CD4-positive, alpha-beta T cell treated with Interleukin-2 at 100 ng/mL for 4 hours (primary cell): ENCODE data around the gene PIGP.
"Not testable (repeated sequence)": the region's sequence is repeated elsewhere in the genome, so short reads cannot be mapped to it uniquely, and the experiment has no call there.

Experiments used
- DNase-seq: peaks from one replicate; pipeline ENCODE4 v3.0.0-alpha.2; 2020; ENCODE audit warnings: low spot score

Gene PIGP

GRCh38 chr21:37076087-37076850 is 3.4 kb upstream of the PIGP start:
- no peak for DNase-seq

- DNase-seq = no peak
Measured at GRCh38 chr21:37075214-37075770, 2.4 kb upstream of the PIGP start.

DNA sequence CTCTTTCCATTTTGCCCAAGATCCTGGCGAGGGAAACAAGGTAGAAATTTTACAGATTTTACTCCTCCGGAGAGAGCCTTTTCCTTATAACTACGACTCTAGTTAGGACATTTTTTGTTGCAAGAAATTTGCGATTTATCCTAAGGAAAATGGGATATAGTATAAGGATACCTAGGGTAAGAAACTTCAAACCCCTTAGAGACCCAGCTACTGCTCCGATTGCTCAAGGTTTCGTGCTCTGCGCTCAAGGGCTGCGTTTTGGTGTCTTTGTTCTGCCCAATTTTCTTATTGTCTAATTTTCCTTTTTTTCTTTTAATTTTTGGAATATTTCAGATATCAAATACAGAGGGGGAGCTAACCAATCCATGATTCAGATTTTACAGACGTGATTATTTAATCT is 1.7 kb upstream of the PIGP start:
- DNase-seq = no peak

GRCh38 chr21:37074197-37074510 is 1.3 kb upstream of the PIGP start:
- DNase-seq = no peak

GRCh38 chr21:37073417-37074196 is 736 bp upstream of the PIGP start:
- DNase-seq = peak; percentile 62

DNA sequence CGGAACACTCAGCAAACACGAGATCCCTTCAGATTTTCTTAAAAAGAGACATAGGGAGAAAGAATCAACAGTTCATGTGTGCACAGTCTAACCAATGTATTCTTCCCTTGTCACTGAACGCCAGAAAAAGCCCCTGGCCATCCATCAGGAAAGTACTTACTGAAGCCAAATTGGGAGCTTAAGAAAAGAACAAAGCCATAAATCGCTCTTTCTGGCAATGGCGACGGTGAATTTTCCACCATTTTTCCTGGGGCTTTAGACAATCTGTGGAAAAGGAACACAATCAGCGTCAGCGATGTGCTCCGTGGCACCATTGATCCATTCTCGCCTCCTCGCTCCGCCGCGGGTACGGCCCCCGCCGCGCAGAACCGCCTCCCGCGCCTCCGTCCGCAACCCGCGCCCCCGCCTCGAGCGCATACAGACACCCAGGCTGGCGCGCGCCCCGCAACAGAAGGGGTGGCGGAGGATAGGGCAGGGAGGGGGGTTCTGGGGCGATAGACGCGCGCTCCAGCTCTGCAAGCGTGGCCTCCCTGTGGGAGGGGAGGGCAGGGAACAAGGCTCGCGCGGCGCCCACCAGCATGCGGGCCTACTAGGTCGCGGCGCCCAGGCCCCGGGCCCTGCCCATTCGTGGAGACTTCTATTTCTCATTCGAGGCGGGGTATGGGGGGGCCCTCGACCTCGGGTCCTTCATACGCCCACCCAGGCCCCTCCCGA is 440 bp downstream of the PIGP start:
- DNase-seq = peak; percentile 71

DNA sequence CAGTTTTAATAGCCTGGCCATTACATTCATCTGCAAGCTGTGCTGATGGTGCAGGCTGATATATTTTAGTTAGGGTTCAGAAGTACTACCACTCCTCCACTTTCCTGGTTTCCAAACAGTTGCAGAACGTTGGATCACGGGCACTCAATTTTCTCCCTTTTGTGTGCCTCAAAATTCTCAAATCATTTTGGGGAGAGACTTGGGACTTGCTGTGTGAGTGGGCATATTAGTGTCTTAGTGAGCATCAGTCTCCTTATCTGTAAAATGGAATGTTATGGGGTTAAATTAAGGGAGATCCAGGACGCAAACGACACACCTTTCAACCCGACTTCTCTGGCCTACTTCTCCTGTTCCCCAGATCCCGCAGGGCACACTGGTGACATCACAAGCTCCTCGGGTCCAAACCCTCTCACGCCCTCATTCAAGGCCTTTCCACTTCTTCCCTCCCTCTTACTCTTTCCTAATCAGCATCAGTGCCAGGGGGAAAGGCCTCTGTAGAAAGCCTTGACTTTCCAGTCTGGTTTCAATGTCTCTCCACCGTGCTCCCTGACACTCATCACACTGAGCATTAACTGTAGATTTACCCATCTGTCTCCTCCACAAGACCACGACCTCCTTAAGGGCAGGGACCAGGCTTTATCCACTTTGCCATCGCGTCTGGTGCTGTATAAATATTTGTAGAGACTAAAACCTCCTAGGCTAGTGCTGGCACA is 1.2 kb downstream of the PIGP start:
- DNase-seq = no peak

DNA sequence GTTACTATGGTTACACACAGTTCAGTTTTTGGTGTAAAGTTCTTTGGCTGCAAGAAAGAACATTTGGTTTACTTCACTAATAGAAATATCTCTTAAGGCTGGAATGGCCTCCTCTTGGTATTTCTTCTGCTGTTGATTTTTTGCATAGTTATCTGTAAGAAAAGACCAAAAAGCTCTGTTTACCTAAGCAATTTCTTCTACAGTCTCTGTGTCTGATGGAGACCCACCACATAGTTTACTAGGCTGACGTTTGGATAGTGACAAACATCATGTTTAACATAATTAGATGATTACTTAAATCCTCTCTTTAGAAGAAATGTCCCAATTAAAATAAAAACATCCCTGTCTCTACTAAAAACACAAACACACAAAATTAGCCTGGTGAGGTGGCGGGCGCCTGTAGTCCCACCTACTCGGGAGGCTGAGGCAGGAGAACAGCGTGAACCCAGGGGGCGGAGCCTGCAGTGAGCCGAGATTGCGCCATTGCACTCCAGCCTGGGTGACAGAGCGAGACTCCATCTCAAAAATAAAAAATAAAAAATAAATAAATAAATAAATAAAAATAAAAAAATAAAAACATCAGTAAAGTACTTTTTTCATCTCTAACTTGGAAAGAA is 7.2 kb downstream of the PIGP start:
- no peak for DNase-seq

- no peak for DNase-seq
Measured at GRCh38 chr21:37064841-37065240, 8.0 kb downstream of the PIGP start.

GRCh38 chr21:37063433-37063832 is 9.4 kb downstream of the PIGP start:
- DNase-seq = no peak

GRCh38 chr21:37062593-37062935 is 10.3 kb downstream of the PIGP start:
- DNase-seq = no peak

- no peak for DNase-seq
Measured at GRCh38 chr21:37061926-37062592, 10.8 kb downstream of the PIGP start.

DNA sequence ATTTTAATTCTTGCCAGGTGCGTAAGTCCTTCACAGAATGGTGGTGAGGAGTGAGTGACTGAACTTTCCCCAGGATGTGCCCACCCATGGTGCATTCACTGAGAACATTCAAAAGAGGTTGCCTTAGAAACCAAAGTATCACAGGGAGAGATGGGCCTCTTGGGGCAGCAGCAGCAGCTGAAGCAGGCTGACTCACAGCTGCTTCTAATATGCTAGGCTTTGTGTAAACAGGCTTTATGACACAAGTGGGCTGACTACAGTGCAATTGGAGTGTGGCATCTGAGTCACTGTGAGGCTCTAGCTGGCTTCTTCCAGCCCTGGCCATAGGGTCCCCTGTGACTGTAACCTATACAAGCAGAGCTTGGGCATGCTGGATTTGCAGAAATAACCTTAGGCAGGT is 12.6 kb downstream of the PIGP start:
- DNase-seq = no peak

GRCh38 chr21:37059181-37059580 is 13.7 kb downstream of the PIGP start:
- no peak for DNase-seq

DNA sequence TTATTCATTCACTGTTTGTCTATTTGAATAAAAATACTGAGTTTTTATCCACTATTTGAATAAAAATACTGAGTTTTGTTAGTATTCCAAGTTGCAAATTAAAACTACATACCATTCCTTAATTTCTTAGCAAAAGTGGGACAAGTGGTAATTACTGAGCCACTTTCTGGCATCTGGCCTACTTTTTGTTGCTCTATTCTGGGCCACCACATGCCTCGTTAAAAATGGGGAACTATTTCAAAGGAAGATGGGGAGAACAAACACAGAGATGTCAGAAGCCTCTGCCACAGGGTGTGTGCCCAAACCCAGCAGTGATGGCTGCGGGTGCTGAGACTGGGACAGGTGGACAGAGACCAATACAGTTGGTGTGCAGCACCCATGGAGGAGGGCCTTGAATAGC is 14.6 kb downstream of the PIGP start:
- DNase-seq = no peak

- DNase-seq = no peak
Measured at GRCh38 chr21:37057614-37058013, 15.3 kb downstream of the PIGP start.

- no peak for DNase-seq
Measured at GRCh38 chr21:37055271-37055855, 17.5 kb downstream of the PIGP start.

DNA sequence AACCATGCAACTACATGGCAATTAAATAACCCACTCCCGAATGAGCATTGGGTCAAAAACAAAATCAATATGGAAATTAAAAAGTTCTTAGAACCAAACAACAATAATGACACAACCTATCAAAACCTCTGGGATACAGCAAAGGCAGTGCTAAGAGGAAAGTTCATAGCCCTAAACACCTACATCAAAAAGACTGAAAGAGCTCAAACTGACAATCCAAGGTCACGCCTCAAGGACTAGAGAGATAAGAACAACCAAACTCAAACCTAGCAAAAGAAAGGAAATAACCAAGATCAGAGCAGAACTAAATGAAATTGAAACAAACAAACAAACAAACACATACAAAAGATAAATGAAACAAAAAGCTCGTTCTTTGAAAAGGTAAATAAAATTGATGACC is 23.1 kb downstream of the PIGP start:
- DNase-seq = not testable (repeated sequence)

- no peak for DNase-seq
Measured at GRCh38 chr21:37047079-37047478, 25.8 kb downstream of the PIGP start.

DNA sequence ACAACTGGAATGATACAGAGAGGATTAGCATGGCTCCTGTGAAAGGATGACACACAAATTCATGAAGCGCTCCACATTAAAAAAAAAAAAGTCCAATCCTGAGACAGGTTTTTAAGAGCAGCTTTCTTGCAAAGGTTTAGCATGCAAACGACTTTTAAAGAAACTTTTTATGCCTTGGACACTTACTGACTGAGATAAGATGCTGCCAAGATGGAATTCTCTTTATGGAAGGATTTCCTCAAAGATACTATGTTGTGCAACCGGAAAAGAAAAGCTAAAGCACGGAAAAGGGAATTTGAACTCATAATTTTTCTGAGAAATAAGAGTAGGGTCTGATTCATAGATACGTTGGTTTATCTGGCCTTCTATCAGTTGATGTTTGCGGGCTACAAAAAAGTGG is 27.3 kb downstream of the PIGP start:
- no peak for DNase-seq

- no peak for DNase-seq
Measured at GRCh38 chr21:37045149-37045548, 27.7 kb downstream of the PIGP start.
